ENCODE data around the gene LGALS9B. TPM values are rescaled to one million over a fixed set of nuclear protein-coding genes. Genes with fewer than 3 reads are reported as not detected.
A peak's percentile ranks its signal among the peaks of the same experiment; 100 is the strongest.
"Not testable (repeated sequence)": the region's sequence is repeated elsewhere in the genome, so short reads cannot be mapped to it uniquely, and the experiment has no call there.

The LGALS9B gene
- total RNA-seq, 1 experiment from 2014 or later = 0.20 TPM

- H3K9ac ChIP-seq (ENCODE audit: low read length); H4K20me1 ChIP-seq (ENCODE audit: insufficient read depth); CTCF ChIA-PET; RAD21 ChIA-PET (ENCODE audit: low non-redundant PET in 1 of 2, low total read pairs in 2 of 2, uncharacterized antibody in 2 of 2, unreplicated experiment in 2 of 2); H3K4me2 ChIP-seq (ENCODE audit: low read length); intact Hi-C loops (cut with micrococcal nuclease); H3K4me1 ChIP-seq (ENCODE audit: control insufficient read depth in 1 of 2, insufficient read depth in 2 of 2, low read length in 2 of 2); DNase-seq (ENCODE audit: low read depth, low spot score); BruUV-seq (replicated peaks); H3K36me3 ChIP-seq (ENCODE audit: control insufficient read depth in 1 of 2, insufficient read depth in 2 of 2, low read length in 2 of 2); ATAC-seq; POLR2A ChIA-PET; H3K79me2 ChIP-seq (ENCODE audit: insufficient read depth, low read length); H3K9me2 ChIP-seq (ENCODE audit: insufficient read depth); H3K9me3 ChIP-seq (ENCODE audit: control insufficient read depth in 1 of 2, insufficient read depth in 1 of 2, low read depth in 1 of 2, low read length in 2 of 2); H2AFZ ChIP-seq (ENCODE audit: low read depth, low read length, poor library complexity, severe bottlenecking); H3K4me3 ChIP-seq (replicated peaks in 1 of 2; ENCODE audit: low read depth in 1 of 2, low read length in 2 of 2); H3K27me3 ChIP-seq (ENCODE audit: insufficient read depth, low read length); H3K27ac ChIP-seq (ENCODE audit: low read depth, low read length): not testable (repeated sequence)
Observed at GRCh38 chr17:20433382-20433781, 34.0 kb downstream of the LGALS9B start.

GRCh38 chr17:20427264-20427663 is 40.1 kb downstream of the LGALS9B start:
- POLR2A ChIA-PET; ATAC-seq; H4K20me1 ChIP-seq (ENCODE audit: insufficient read depth); H3K79me2 ChIP-seq (ENCODE audit: insufficient read depth, low read length); H3K4me3 ChIP-seq (replicated peaks in 1 of 2; ENCODE audit: low read depth in 1 of 2, low read length in 2 of 2); intact Hi-C loops (cut with micrococcal nuclease); H3K27me3 ChIP-seq (ENCODE audit: insufficient read depth, low read length); H3K27ac ChIP-seq (ENCODE audit: low read depth, low read length); RAD21 ChIA-PET (ENCODE audit: low non-redundant PET in 1 of 2, low total read pairs in 2 of 2, uncharacterized antibody in 2 of 2, unreplicated experiment in 2 of 2); H3K9me3 ChIP-seq (ENCODE audit: control insufficient read depth in 1 of 2, insufficient read depth in 1 of 2, low read depth in 1 of 2, low read length in 2 of 2); H3K9ac ChIP-seq (ENCODE audit: low read length); H3K36me3 ChIP-seq (ENCODE audit: control insufficient read depth in 1 of 2, insufficient read depth in 2 of 2, low read length in 2 of 2); BruUV-seq (replicated peaks); H3K4me1 ChIP-seq (ENCODE audit: control insufficient read depth in 1 of 2, insufficient read depth in 2 of 2, low read length in 2 of 2); H2AFZ ChIP-seq (ENCODE audit: low read depth, low read length, poor library complexity, severe bottlenecking); CTCF ChIA-PET; H3K4me2 ChIP-seq (ENCODE audit: low read length); DNase-seq (ENCODE audit: low read depth, low spot score); H3K9me2 ChIP-seq (ENCODE audit: insufficient read depth): not testable (repeated sequence)

DNA sequence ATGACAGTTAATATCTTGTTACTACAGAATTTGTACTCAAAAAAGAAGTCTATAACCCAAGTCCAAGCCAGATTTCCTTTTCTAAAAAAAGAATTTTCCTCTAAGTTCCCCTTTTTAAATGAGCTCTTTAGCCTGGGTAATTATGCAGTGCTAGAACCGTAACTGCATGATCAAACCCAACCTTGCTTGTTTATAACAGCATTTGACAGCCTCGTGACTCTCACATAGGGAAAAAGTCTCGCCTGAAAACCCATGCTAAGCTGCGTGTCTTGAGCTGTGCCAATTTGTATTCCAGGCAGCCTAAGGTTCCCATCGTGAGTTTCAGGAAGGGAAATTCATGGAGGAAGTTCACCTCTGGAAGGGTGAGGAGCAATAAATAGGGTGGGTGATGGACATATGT is 44.5 kb downstream of the LGALS9B start:
- H3K4me2 ChIP-seq (ENCODE audit: low read length); POLR2A ChIA-PET; H2AFZ ChIP-seq (ENCODE audit: low read depth, low read length, poor library complexity, severe bottlenecking); H3K9me2 ChIP-seq (ENCODE audit: insufficient read depth); H3K79me2 ChIP-seq (ENCODE audit: insufficient read depth, low read length); H3K4me1 ChIP-seq (ENCODE audit: control insufficient read depth in 1 of 2, insufficient read depth in 2 of 2, low read length in 2 of 2); H3K4me3 ChIP-seq (replicated peaks in 1 of 2; ENCODE audit: low read depth in 1 of 2, low read length in 2 of 2); H4K20me1 ChIP-seq (ENCODE audit: insufficient read depth); H3K27ac ChIP-seq (ENCODE audit: low read depth, low read length); H3K9me3 ChIP-seq (ENCODE audit: control insufficient read depth in 1 of 2, insufficient read depth in 1 of 2, low read depth in 1 of 2, low read length in 2 of 2); CTCF ChIA-PET; ATAC-seq; DNase-seq (ENCODE audit: low read depth, low spot score); H3K36me3 ChIP-seq (ENCODE audit: control insufficient read depth in 1 of 2, insufficient read depth in 2 of 2, low read length in 2 of 2); intact Hi-C loops (cut with micrococcal nuclease); H3K27me3 ChIP-seq (ENCODE audit: insufficient read depth, low read length); RAD21 ChIA-PET (ENCODE audit: low non-redundant PET in 1 of 2, low total read pairs in 2 of 2, uncharacterized antibody in 2 of 2, unreplicated experiment in 2 of 2); BruUV-seq (replicated peaks); H3K9ac ChIP-seq (ENCODE audit: low read length): not testable (repeated sequence)

GRCh38 chr17:20418838-20419237 is 48.5 kb downstream of the LGALS9B start:
- CTCF ChIA-PET; RAD21 ChIA-PET (ENCODE audit: low non-redundant PET in 1 of 2, low total read pairs in 2 of 2, uncharacterized antibody in 2 of 2, unreplicated experiment in 2 of 2): not testable (repeated sequence)

GRCh38 chr17:20417492-20418080 is 49.8 kb downstream of the LGALS9B start:
- intact Hi-C loops (cut with micrococcal nuclease); H4K20me1 ChIP-seq (ENCODE audit: insufficient read depth); CTCF ChIA-PET; ATAC-seq; H3K79me2 ChIP-seq (ENCODE audit: insufficient read depth, low read length); H3K4me3 ChIP-seq (replicated peaks in 1 of 2; ENCODE audit: low read depth in 1 of 2, low read length in 2 of 2); H3K4me2 ChIP-seq (ENCODE audit: low read length); H3K27me3 ChIP-seq (ENCODE audit: insufficient read depth, low read length); H2AFZ ChIP-seq (ENCODE audit: low read depth, low read length, poor library complexity, severe bottlenecking); H3K9ac ChIP-seq (ENCODE audit: low read length); H3K9me2 ChIP-seq (ENCODE audit: insufficient read depth); H3K9me3 ChIP-seq (ENCODE audit: control insufficient read depth in 1 of 2, insufficient read depth in 1 of 2, low read depth in 1 of 2, low read length in 2 of 2); H3K27ac ChIP-seq (ENCODE audit: low read depth, low read length); POLR2A ChIA-PET; BruUV-seq (replicated peaks); H3K4me1 ChIP-seq (ENCODE audit: control insufficient read depth in 1 of 2, insufficient read depth in 2 of 2, low read length in 2 of 2); DNase-seq (ENCODE audit: low read depth, low spot score); RAD21 ChIA-PET (ENCODE audit: low non-redundant PET in 1 of 2, low total read pairs in 2 of 2, uncharacterized antibody in 2 of 2, unreplicated experiment in 2 of 2); H3K36me3 ChIP-seq (ENCODE audit: control insufficient read depth in 1 of 2, insufficient read depth in 2 of 2, low read length in 2 of 2): not testable (repeated sequence)

More at GRCh38 chr17:20418838-20419237, 48.5 kb downstream of the LGALS9B start:
- H3K36me3 ChIP-seq (ENCODE audit: control insufficient read depth in 1 of 2, insufficient read depth in 2 of 2, low read length in 2 of 2); H4K20me1 ChIP-seq (ENCODE audit: insufficient read depth); intact Hi-C loops (cut with micrococcal nuclease); H3K79me2 ChIP-seq (ENCODE audit: insufficient read depth, low read length); H3K4me3 ChIP-seq (replicated peaks in 1 of 2; ENCODE audit: low read depth in 1 of 2, low read length in 2 of 2); H3K9ac ChIP-seq (ENCODE audit: low read length); H3K4me1 ChIP-seq (ENCODE audit: control insufficient read depth in 1 of 2, insufficient read depth in 2 of 2, low read length in 2 of 2); H3K27me3 ChIP-seq (ENCODE audit: insufficient read depth, low read length); H3K4me2 ChIP-seq (ENCODE audit: low read length); H2AFZ ChIP-seq (ENCODE audit: low read depth, low read length, poor library complexity, severe bottlenecking); H3K27ac ChIP-seq (ENCODE audit: low read depth, low read length); BruUV-seq (replicated peaks); POLR2A ChIA-PET; DNase-seq (ENCODE audit: low read depth, low spot score); H3K9me3 ChIP-seq (ENCODE audit: control insufficient read depth in 1 of 2, insufficient read depth in 1 of 2, low read depth in 1 of 2, low read length in 2 of 2); H3K9me2 ChIP-seq (ENCODE audit: insufficient read depth): not testable (repeated sequence)
- ATAC-seq = peak; percentile 73

Measured in HCT116 (cell line).